Trophoblast cell (in vitro differentiated cells and primary cell): Measurements from ENCODE around the gene CD99.

ENCODE experiments used
- DNase-seq, 2 donors: peaks; one replicate each; pipeline ENCODE4 v3.0.0-alpha.2; 2016
- H2AFZ ChIP-seq: 2 replicates; pipeline ENCODE4 v1.6.1; 2013; ENCODE audit warnings: low read length, moderate library complexity, mild to moderate bottlenecking; ENCODE audit not compliant: insufficient read depth, poor library complexity
- H2AK5ac ChIP-seq: 2 replicates; pipeline ENCODE4 v1.6.1; 2013; ENCODE audit warnings: mild to moderate bottlenecking, low read length
- H2BK120ac ChIP-seq: 2 replicates; pipeline ENCODE4 v1.6.1; 2013; ENCODE audit warnings: low read length, mild to moderate bottlenecking, moderate library complexity; ENCODE audit not compliant: insufficient read depth, poor library complexity
- H2BK12ac ChIP-seq: 2 replicates; pipeline ENCODE4 v1.6.1; 2013; ENCODE audit warnings: mild to moderate bottlenecking, low read length, moderate library complexity
- H2BK5ac ChIP-seq: 2 replicates; pipeline ENCODE4 v1.6.1; 2013; ENCODE audit warnings: low read length, low read depth, moderate library complexity, mild to moderate bottlenecking; ENCODE audit not compliant: poor library complexity
- H3K14ac ChIP-seq: 2 replicates; pipeline ENCODE4 v1.6.1; 2013; ENCODE audit warnings: mild to moderate bottlenecking, low read length
- H3K18ac ChIP-seq: 2 replicates; pipeline ENCODE4 v1.6.1; 2013; ENCODE audit warnings: mild to moderate bottlenecking, low read length
- H3K23ac ChIP-seq: 2 replicates; pipeline ENCODE4 v1.6.1; 2013; ENCODE audit warnings: low read length
- H3K27ac ChIP-seq: 2 replicates; pipeline ENCODE4 v1.5.1; 2013; ENCODE audit warnings: low read depth, mild to moderate bottlenecking, inconsistent platforms, low read length, moderate library complexity
- H3K27me3 ChIP-seq: 2 replicates; pipeline ENCODE4 v1.6.1; 2013; ENCODE audit warnings: inconsistent platforms, mild to moderate bottlenecking, low read length, moderate library complexity; ENCODE audit not compliant: insufficient read depth
- H3K36me3 ChIP-seq, 2 experiments: 1 replicate in 1 of 2; 2 replicates in 1 of 2; pipeline ENCODE4 v1.6.1; 2013; ENCODE audit warnings: low read length in 2 of 2, mild to moderate bottlenecking in 2 of 2, moderate library complexity in 1 of 2; ENCODE audit not compliant: insufficient read depth in 2 of 2, control insufficient read depth in 1 of 2
- H3K4ac ChIP-seq: 2 replicates; pipeline ENCODE4 v1.6.1; 2013; ENCODE audit warnings: low read depth, mild to moderate bottlenecking, low read length, moderate library complexity
- H3K4me1 ChIP-seq, 2 experiments: 1 replicate in 1 of 2; 2 replicates in 1 of 2; pipeline ENCODE4 v1.6.1; 2013; ENCODE audit warnings: low read length in 2 of 2, mild to moderate bottlenecking in 2 of 2, moderate library complexity in 1 of 2; ENCODE audit not compliant: insufficient read depth in 2 of 2, control insufficient read depth in 1 of 2
- H3K4me2 ChIP-seq: 2 replicates; pipeline ENCODE4 v1.6.1; 2013; ENCODE audit warnings: inconsistent platforms, mild to moderate bottlenecking, low read length, moderate library complexity
- H3K4me3 ChIP-seq: 2 replicates; pipeline ENCODE4 v1.5.1; 2013; ENCODE audit warnings: mild to moderate bottlenecking, low read depth, low read length, inconsistent platforms
- H3K79me1 ChIP-seq: one replicate; pipeline ENCODE4 v1.6.1; 2013; ENCODE audit warnings: low read length
- H3K79me2 ChIP-seq: 2 replicates; pipeline ENCODE4 v1.6.1; 2013; ENCODE audit warnings: low read length, mild to moderate bottlenecking; ENCODE audit not compliant: control insufficient read depth, insufficient read depth, poor library complexity
- H3K9ac ChIP-seq: 2 replicates; pipeline ENCODE4 v1.6.1; 2013; ENCODE audit warnings: mild to moderate bottlenecking, low read length
- H3K9me3 ChIP-seq: 2 replicates; pipeline ENCODE4 v1.6.1; 2013; ENCODE audit warnings: low read depth, mild to moderate bottlenecking, control low read depth, inconsistent platforms, low read length; ENCODE audit not compliant: insufficient read depth
- H4K12ac ChIP-seq: 2 replicates; pipeline ENCODE4 v1.6.1; 2013; ENCODE audit warnings: low read depth, mild to moderate bottlenecking, low read length, moderate library complexity
- H4K8ac ChIP-seq: 2 replicates; pipeline ENCODE4 v1.6.1; 2013; ENCODE audit warnings: low read depth, mild to moderate bottlenecking, low read length, moderate library complexity
- H4K91ac ChIP-seq: one replicate; pipeline ENCODE4 v1.6.1; 2013; ENCODE audit warnings: low read depth, mild to moderate bottlenecking, low read length, moderate library complexity
- WGBS: extraction: QIAGEN DNeasy Blood & Tissue Kit; methylation state at CpG from one replicate; pipeline ENCODE4 v1.1.7; 2013; ENCODE audit warnings: missing lambda C conversion rate; ENCODE audit not compliant: insufficient read length, insufficient coverage; ENCODE audit errors: extremely low coverage; 5-methylcytosine and 5-hydroxymethylcytosine counted together

The CD99 gene

GRCh38 chrX:2658585-2659292 is 32.4 kb upstream of the CD99 start:
- no peaks in the 10 kb centered on the region for H3K79me1 ChIP-seq
- no peak overlapping the region for H3K27ac ChIP-seq
- H3K9ac ChIP-seq, result no peak overlapping the region
- H2AK5ac ChIP-seq, result no peak overlapping the region
- no peaks in the 10 kb centered on the region for H3K79me2 ChIP-seq
- no peaks in the 10 kb centered on the region for H3K27me3 ChIP-seq
- H3K4me3 ChIP-seq, result no peak overlapping the region
- H2BK5ac ChIP-seq, result no peak overlapping the region
- H2AFZ ChIP-seq, result no peak overlapping the region
- H4K8ac ChIP-seq, result no peak overlapping the region
- DNase-seq, result no peak
- no peak overlapping the region for H2BK120ac ChIP-seq
- H3K9me3 ChIP-seq, result no peaks in the 10 kb centered on the region
- peaks cover 0 to 5% of the 10 kb centered on the region in 2 experiments for H3K36me3 ChIP-seq
- no peak overlapping the region for H2BK12ac ChIP-seq
- H3K4me2 ChIP-seq, result no peak overlapping the region
- WGBS, result no CpG with 5 or more reads among the region's 5 CpGs
- no peak overlapping the region for H3K23ac ChIP-seq
- H4K12ac ChIP-seq, result no peak overlapping the region
- H3K14ac ChIP-seq, result no peak overlapping the region
- H3K18ac ChIP-seq, result no peak overlapping the region
- H4K91ac ChIP-seq, result no peak overlapping the region
- H3K4ac ChIP-seq, result no peak overlapping the region
- H3K4me1 ChIP-seq, result no peaks in the 10 kb centered on the region

DNA sequence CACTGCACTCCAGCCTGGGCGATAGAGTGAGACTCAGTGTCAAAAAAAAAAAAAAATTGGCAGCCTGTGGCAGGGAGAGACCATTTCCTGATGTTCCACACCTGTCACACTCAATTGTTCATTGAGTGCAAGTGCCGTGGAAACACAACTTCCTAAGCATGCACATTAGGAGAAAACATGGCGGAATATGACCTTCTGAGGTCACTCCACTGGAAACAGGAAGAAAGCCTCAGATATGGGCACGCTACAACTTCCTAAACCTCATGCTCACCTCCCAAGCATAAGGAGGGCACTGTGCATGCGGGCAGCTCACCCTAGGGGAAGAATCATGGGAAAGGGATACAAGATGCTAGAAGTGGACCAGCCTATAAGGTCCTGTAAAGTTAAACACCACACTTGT is 28.5 kb upstream of the CD99 start:
- H2AFZ ChIP-seq, result no peak overlapping the region
- no peak overlapping the region for H3K14ac ChIP-seq
- no peak overlapping the region for H2BK5ac ChIP-seq
- no peak overlapping the region for H3K9ac ChIP-seq
- no peak overlapping the region for H2AK5ac ChIP-seq
- H3K4me3 ChIP-seq, result no peak overlapping the region
- H3K9me3 ChIP-seq, result no peaks in the 10 kb centered on the region
- H3K36me3 ChIP-seq, result no peaks in the 10 kb centered on the region
- no peak for DNase-seq
- H3K27me3 ChIP-seq, result no peaks in the 10 kb centered on the region
- H4K12ac ChIP-seq, result no peak overlapping the region
- H3K4me1 ChIP-seq, result no peaks in the 10 kb centered on the region
- no peak overlapping the region for H3K23ac ChIP-seq
- H3K4ac ChIP-seq, result no peak overlapping the region
- no peaks in the 10 kb centered on the region for H3K79me2 ChIP-seq
- H3K27ac ChIP-seq, result no peak overlapping the region
- no peaks in the 10 kb centered on the region for H3K79me1 ChIP-seq
- WGBS, result no CpG with 5 or more reads among the region's 5 CpGs
- no peak overlapping the region for H3K4me2 ChIP-seq
- H3K18ac ChIP-seq, result no peak overlapping the region
- no peak overlapping the region for H4K91ac ChIP-seq
- H4K8ac ChIP-seq, result no peak overlapping the region
- no peak overlapping the region for H2BK12ac ChIP-seq
- H2BK120ac ChIP-seq, result no peak overlapping the region

- no peak overlapping the region for H2AK5ac ChIP-seq
- H2BK5ac ChIP-seq, result no peak overlapping the region
- H4K8ac ChIP-seq, result no peak overlapping the region
- no peaks in the 10 kb centered on the region for H3K27me3 ChIP-seq
- no peak overlapping the region for H3K23ac ChIP-seq
- no peak overlapping the region for H3K4me3 ChIP-seq
- no CpG with 5 or more reads among the region's 10 CpGs for WGBS
- H3K36me3 ChIP-seq, result no peaks in the 10 kb centered on the region
- H4K12ac ChIP-seq, result no peak overlapping the region
- H2BK120ac ChIP-seq, result no peak overlapping the region
- H3K9me3 ChIP-seq, result no peaks in the 10 kb centered on the region
- no peaks in the 10 kb centered on the region for H3K79me2 ChIP-seq
- H3K4me1 ChIP-seq, result no peaks in the 10 kb centered on the region
- no peak overlapping the region for H3K14ac ChIP-seq
- H3K27ac ChIP-seq, result no peak overlapping the region
- no peak for DNase-seq
- H3K4me2 ChIP-seq, result no peak overlapping the region
- no peak overlapping the region for H2BK12ac ChIP-seq
- H4K91ac ChIP-seq, result no peak overlapping the region
- no peaks in the 10 kb centered on the region for H3K79me1 ChIP-seq
- no peak overlapping the region for H2AFZ ChIP-seq
- H3K18ac ChIP-seq, result no peak overlapping the region
- no peak overlapping the region for H3K4ac ChIP-seq
- H3K9ac ChIP-seq, result no peak overlapping the region
Observed at GRCh38 chrX:2664502-2664901, 26.6 kb upstream of the CD99 start.

DNA sequence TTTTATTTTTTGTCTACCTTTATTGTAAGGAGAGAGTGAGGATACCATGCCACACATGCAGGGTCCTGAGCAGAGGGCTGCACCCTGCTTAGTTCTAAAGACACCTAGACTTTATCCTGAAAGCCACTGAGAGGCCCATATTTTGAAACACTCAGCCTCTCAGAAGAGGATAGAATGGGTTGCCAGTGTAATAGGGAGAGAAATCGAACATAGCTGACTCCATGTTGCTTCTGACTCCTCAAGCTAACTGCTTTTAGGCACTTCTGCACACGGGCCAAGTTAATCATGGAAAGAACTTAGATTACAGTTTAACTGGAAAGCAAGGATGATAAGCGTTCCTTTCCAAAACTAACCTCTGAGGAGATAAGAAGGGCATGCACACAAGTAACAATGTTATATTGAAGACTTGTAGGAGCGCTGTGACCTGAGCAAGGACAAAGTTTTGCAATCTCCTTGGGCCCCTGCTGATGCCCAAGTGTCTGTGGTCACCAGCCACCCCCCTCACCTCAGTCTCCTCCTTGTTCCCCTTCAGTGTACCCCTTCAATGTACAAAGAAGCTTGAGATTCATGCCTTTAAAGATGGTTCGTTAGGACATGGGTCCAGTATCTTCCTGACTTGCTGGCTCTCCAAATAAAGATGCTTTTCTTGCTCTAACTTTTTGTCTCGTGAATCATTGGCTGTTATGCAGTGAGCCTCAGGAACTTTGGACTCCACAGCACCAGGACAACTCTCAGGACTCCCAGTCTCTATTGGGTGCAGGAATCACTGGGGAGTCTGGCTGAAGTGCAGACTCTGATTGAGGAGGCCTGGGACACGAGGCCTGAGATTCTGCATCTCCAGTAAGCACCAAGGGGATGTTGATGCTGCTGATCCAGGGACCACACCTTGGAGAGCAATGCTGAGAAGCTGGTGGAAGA is 25.4 kb upstream of the CD99 start:
- Histone ChIP-seq H3K9ac (no peak overlapping the region), H2AK5ac (no peak overlapping the region), H4K8ac (no peak overlapping the region), H2BK12ac (no peak overlapping the region), H3K23ac (no peak overlapping the region), H3K4me2 (no peak overlapping the region), H4K91ac (no peak overlapping the region), H4K12ac (no peak overlapping the region), H3K79me2 (no peaks in the 10 kb centered on the region), H3K79me1 (no peaks in the 10 kb centered on the region), H3K27me3 (no peaks in the 10 kb centered on the region), H3K36me3 (no peaks in the 10 kb centered on the region), H2BK5ac (no peak overlapping the region), H3K4ac (no peak overlapping the region), H3K4me3 (no peak overlapping the region), H2BK120ac (no peak overlapping the region), H3K27ac (no peak overlapping the region), H3K18ac (no peak overlapping the region), H3K4me1 (no peaks in the 10 kb centered on the region), H3K14ac (no peak overlapping the region), H2AFZ (no peak overlapping the region), H3K9me3 (no peaks in the 10 kb centered on the region)
- no CpG with 5 or more reads among the region's 7 CpGs for WGBS
- no peak for DNase-seq
